ENCODE results near the gene UCN2. TPM values are rescaled to one million over a fixed set of nuclear protein-coding genes. Genes with fewer than 3 reads are reported as not detected.
"Not testable (repeated sequence)": the region's sequence is repeated elsewhere in the genome, so short reads cannot be mapped to it uniquely, and the experiment has no call there.

UCN2 gene
- total RNA-seq, 6 experiments from 2014 or later, result 4.3 to 6.4 (median 5.0) TPM

GRCh38 chr3:48552111-48552951 is 11.2 kb downstream of the UCN2 start:
- Mint-ChIP-seq H3K27me3 (ENCODE audit: insufficient read depth) (peaks cover 5% of the 10 kb centered on the region), H3K36me3 (ENCODE audit: low read depth) (no peaks in the 10 kb centered on the region), H3K9me3 (no peaks in the 10 kb centered on the region), H3K4me1 (ENCODE audit: low read depth) (peaks cover 13% of the 10 kb centered on the region), H3K4me3 (no peak overlapping the region), H3K27ac (no peak overlapping the region)
- TF ChIP-seq CTCF (IDR thresholded peaks at IDR 0.05), result no peak
- DNase-seq, result no peak

GRCh38 chr3:48551651-48552050 is 11.9 kb downstream of the UCN2 start:
- not testable (repeated sequence) for DNase-seq; H3K36me3 Mint-ChIP-seq (ENCODE audit: low read depth); H3K27ac Mint-ChIP-seq

GRCh38 chr3:48548729-48549705 is 14.6 kb downstream of the UCN2 start:
- Mint-ChIP-seq H3K4me3 (no peak overlapping the region), H3K4me1 (ENCODE audit: low read depth) (no peaks in the 10 kb centered on the region), H3K27me3 (ENCODE audit: insufficient read depth) (peaks cover 2% of the 10 kb centered on the region; the same call in 1 of the 2 replicates), H3K36me3 (ENCODE audit: low read depth) (no peaks in the 10 kb centered on the region), H3K27ac (peak overlapping the region; percentile 55), H3K9me3 (no peaks in the 10 kb centered on the region)
- peak; percentile 97 for TF ChIP-seq CTCF (IDR thresholded peaks at IDR 0.05)
- peak; percentile 69 for DNase-seq

More at GRCh38 chr3:48551651-48552050, 11.9 kb downstream of the UCN2 start:
- peaks cover 13% of the 10 kb centered on the region for H3K4me1 Mint-ChIP-seq (ENCODE audit: low read depth)
- not testable (repeated sequence) for H3K27me3 Mint-ChIP-seq (ENCODE audit: insufficient read depth); H3K4me3 Mint-ChIP-seq; H3K9me3 Mint-ChIP-seq

GRCh38 chr3:48548126-48548525 is 15.5 kb downstream of the UCN2 start:
- Mint-ChIP-seq H3K27ac (no peak overlapping the region; the same call in 1 of the 2 replicates), H3K4me1 (ENCODE audit: low read depth) (no peaks in the 10 kb centered on the region), H3K9me3 (no peaks in the 10 kb centered on the region), H3K27me3 (ENCODE audit: insufficient read depth) (peaks cover 2% of the 10 kb centered on the region; the same call in 1 of the 2 replicates), H3K4me3 (no peak overlapping the region), H3K36me3 (ENCODE audit: low read depth) (no peaks in the 10 kb centered on the region)
- DNase-seq, result no peak
- no peak for TF ChIP-seq CTCF (IDR thresholded peaks at IDR 0.05)

GRCh38 chr3:48546203-48546829 is 17.3 kb downstream of the UCN2 start:
- Mint-ChIP-seq H3K36me3 (ENCODE audit: low read depth) (no peaks in the 10 kb centered on the region), H3K9me3 (no peaks in the 10 kb centered on the region), H3K4me3 (no peak overlapping the region), H3K4me1 (ENCODE audit: low read depth) (no peaks in the 10 kb centered on the region), H3K27ac (no peak overlapping the region), H3K27me3 (ENCODE audit: insufficient read depth) (peaks cover 2% of the 10 kb centered on the region; the same call in 1 of the 2 replicates)
- no peak for DNase-seq
- TF ChIP-seq CTCF (IDR thresholded peaks at IDR 0.05), result no peak
